Breast epithelium (tissue), 3 donors: ENCODE results near the gene FHOD3.

Experiments
- POLR2A ChIP-seq: fragments of 450-650 bp; IDR thresholded peaks from one replicate; pipeline ENCODE4 v1.6.1; 2016; ENCODE audit warnings: antibody characterized with exemption, mild to moderate bottlenecking, moderate library complexity
- POLR2AphosphoS5 ChIP-seq, 3 donors: sonication (generic); formaldehyde crosslinking; IDR thresholded peaks; one replicate each; pipeline ENCODE4 v1.6.1; 2017; ENCODE audit warnings: antibody characterized with exemption in 3 of 3
- TF ChIP-seq, protein P1 (sequence below), 3 donors: fragments of 450-650 bp; IDR thresholded peaks; one replicate each; pipeline ENCODE4 v1.5.1; 2016 to 2017; ENCODE audit warnings: antibody characterized with exemption in 3 of 3, mild to moderate bottlenecking in 3 of 3, moderate library complexity in 3 of 3

DNA sequence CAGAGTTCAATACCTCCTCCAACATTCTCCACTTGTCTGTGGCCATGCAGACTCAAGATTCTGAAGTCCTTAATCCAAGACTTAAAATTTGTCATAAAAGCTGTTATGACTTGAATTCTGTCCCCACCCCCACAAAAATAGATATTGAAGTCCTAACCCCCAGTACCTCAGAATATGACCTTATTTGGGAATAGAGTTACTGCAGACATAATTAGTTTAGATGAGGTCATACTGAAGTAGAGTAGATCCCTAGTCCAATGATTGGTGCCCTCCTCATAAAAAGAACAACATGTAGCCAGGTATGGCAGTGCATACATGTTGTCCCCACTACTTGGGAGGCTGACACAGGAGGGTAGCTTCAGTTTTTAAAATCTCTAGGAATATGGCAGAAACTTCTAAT, 522.1 kb downstream of the FHOD3 start:
- TF ChIP-seq POLR2AphosphoS5 (IDR thresholded peaks at IDR 0.05) (no peak), POLR2A (no peak)
- TF ChIP-seq, protein P1, sequence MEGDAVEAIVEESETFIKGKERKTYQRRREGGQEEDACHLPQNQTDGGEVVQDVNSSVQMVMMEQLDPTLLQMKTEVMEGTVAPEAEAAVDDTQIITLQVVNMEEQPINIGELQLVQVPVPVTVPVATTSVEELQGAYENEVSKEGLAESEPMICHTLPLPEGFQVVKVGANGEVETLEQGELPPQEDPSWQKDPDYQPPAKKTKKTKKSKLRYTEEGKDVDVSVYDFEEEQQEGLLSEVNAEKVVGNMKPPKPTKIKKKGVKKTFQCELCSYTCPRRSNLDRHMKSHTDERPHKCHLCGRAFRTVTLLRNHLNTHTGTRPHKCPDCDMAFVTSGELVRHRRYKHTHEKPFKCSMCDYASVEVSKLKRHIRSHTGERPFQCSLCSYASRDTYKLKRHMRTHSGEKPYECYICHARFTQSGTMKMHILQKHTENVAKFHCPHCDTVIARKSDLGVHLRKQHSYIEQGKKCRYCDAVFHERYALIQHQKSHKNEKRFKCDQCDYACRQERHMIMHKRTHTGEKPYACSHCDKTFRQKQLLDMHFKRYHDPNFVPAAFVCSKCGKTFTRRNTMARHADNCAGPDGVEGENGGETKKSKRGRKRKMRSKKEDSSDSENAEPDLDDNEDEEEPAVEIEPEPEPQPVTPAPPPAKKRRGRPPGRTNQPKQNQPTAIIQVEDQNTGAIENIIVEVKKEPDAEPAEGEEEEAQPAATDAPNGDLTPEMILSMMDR (IDR thresholded peaks at IDR 0.05), result no peak
